ENCODE data around the gene ITPRID1.

Gene ITPRID1

GRCh38 chr7:31564661-31565060 is 50.8 kb downstream of the ITPRID1 start:
- H3K4me3 ChIP-seq (ENCODE audit: low read depth, low read length) = no peak overlapping the region
- TF ChIP-seq, protein P1, sequence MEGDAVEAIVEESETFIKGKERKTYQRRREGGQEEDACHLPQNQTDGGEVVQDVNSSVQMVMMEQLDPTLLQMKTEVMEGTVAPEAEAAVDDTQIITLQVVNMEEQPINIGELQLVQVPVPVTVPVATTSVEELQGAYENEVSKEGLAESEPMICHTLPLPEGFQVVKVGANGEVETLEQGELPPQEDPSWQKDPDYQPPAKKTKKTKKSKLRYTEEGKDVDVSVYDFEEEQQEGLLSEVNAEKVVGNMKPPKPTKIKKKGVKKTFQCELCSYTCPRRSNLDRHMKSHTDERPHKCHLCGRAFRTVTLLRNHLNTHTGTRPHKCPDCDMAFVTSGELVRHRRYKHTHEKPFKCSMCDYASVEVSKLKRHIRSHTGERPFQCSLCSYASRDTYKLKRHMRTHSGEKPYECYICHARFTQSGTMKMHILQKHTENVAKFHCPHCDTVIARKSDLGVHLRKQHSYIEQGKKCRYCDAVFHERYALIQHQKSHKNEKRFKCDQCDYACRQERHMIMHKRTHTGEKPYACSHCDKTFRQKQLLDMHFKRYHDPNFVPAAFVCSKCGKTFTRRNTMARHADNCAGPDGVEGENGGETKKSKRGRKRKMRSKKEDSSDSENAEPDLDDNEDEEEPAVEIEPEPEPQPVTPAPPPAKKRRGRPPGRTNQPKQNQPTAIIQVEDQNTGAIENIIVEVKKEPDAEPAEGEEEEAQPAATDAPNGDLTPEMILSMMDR (IDR thresholded peaks at IDR 0.05; ENCODE audit: low read depth, low read length) = no peak

DNA sequence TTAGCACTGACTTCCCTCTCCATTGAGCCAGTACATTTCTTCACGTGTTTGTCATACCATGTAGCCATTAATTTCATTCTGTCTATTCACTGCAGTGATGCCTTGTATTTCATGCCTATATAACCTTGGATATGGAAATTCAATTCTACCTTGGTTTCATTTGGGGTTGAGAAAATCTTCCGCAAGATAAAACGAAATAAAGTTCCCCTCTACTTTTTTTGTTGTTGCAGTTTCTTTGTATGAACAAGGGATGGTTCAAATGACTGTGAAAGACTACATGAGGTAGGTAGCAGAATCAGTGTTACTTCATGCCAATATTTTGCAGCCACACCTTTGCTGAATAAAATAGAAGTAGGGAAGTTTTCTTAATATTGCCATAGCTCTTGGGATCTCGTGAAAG is 55.6 kb downstream of the ITPRID1 start:
- TF ChIP-seq, protein P1 (IDR thresholded peaks at IDR 0.05; ENCODE audit: low read depth, low read length) = no peak
- no peak overlapping the region for H3K4me3 ChIP-seq (ENCODE audit: low read depth, low read length)

DNA sequence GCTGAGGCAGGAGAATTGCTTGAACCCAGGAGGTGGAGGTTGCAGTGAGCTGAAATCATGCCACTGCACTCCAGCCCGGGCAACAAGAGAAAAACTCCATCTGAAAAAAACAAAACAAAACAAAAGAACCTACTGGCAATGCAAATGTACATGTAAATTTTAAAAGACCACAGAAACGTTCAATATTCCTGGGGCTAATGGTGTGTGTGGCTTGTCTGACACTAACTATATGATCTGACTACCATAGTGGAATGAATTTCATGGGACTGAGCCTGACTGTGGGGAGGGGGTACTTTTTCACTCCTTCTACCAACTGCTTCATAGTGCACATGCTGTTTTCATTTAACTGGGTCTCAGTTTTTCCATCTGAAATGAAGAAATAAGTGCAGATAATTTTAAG is 69.6 kb downstream of the ITPRID1 start:
- no peak overlapping the region for H3K4me3 ChIP-seq (ENCODE audit: low read depth, low read length)
- TF ChIP-seq, protein P1 (IDR thresholded peaks at IDR 0.05; ENCODE audit: low read depth, low read length) = no peak

DNA sequence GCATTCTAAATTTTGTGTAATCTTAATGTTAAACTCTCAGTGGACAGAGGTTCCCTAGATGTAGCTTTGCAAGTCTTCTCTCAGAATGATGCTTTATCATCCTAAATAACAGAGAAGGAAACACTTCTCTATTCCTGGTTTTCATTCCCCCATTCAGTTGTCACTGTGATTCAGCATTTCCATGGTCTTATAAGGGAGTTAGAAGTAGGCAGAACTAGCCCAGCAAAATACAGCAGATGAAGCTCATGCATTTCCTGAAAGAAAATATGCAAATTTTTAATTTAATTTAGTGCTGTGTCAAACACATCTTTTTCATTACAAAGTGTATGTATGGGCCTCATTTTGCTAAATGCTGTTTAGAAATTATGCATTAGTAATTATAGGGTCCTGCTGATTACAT is 70.1 kb downstream of the ITPRID1 start:
- TF ChIP-seq, protein P1 (IDR thresholded peaks at IDR 0.05; ENCODE audit: low read depth, low read length) = no peak
- no peak overlapping the region for H3K4me3 ChIP-seq (ENCODE audit: low read depth, low read length)

GRCh38 chr7:31595390-31595789 is 81.5 kb downstream of the ITPRID1 start:
- H3K4me3 ChIP-seq (ENCODE audit: low read depth, low read length) = no peak overlapping the region
- TF ChIP-seq, protein P1 (IDR thresholded peaks at IDR 0.05; ENCODE audit: low read depth, low read length) = no peak

DNA sequence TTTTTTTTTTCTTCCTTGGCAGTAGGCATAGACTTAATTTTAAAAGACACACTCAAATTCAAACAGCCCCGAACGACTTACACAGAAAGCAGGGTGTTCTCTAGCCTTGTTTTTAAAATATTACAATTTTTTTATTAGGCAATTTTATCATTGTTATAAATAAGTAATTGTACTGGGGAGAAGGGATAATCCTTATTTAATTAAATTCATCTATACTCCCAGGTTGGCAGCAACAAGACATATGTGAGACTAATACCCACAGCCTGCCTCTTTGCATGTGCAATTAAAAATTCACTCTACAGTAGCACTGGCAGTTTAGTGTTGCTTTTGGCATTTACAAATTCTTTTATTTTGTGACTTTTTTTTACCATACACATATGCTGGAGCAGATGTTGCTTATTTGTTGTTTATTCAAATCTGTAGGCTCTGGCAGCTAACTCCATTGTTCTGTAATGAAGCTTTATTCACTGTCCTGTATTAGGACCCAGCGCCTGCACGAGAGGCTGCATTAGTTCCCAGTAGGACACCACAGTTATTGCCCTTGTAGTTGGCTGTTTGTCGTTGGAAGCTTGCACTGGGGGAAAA is 88.2 kb downstream of the ITPRID1 start:
- H3K4me3 ChIP-seq (ENCODE audit: low read depth, low read length) = no peak overlapping the region
- TF ChIP-seq, protein P1 (IDR thresholded peaks at IDR 0.05; ENCODE audit: low read depth, low read length) = no peak

GRCh38 chr7:31603046-31603445 is 89.2 kb downstream of the ITPRID1 start:
- TF ChIP-seq, protein P1 (IDR thresholded peaks at IDR 0.05; ENCODE audit: low read depth, low read length) = no peak
- no peak overlapping the region for H3K4me3 ChIP-seq (ENCODE audit: low read depth, low read length)

Data from WI38 (cell line).